Skeletal muscle tissue (tissue), 4 donors: ENCODE results near the gene ANKRD23. TPM values are rescaled to one million over a fixed set of nuclear protein-coding genes. Genes with fewer than 3 reads are reported as not detected.
A peak's percentile ranks its signal among the peaks of the same experiment; 100 is the strongest.

Experiments used
- H3K27ac ChIP-seq: one replicate; pipeline ENCODE4 v1.7.0; 2013; ENCODE audit warnings: mild to moderate bottlenecking, low read depth, low read length, inconsistent platforms
- H3K27me3 ChIP-seq, 3 donors: one replicate each; pipeline ENCODE4 v1.7.0; 2013; ENCODE audit warnings: low read length in 3 of 3; ENCODE audit not compliant: control insufficient read depth in 3 of 3, insufficient read depth in 3 of 3
- H3K36me3 ChIP-seq, 3 donors: one replicate each; pipeline ENCODE4 v1.7.0; 2013; ENCODE audit warnings: low read length in 3 of 3; ENCODE audit not compliant: control insufficient read depth in 3 of 3, insufficient read depth in 3 of 3
- H3K4me1 ChIP-seq, 3 donors: one replicate each; pipeline ENCODE4 v1.7.0; 2013; ENCODE audit warnings: low read length in 3 of 3, mild to moderate bottlenecking in 3 of 3; ENCODE audit not compliant: control insufficient read depth in 3 of 3, insufficient read depth in 3 of 3
- H3K4me3 ChIP-seq, 3 donors: one replicate each; pipeline ENCODE4 v1.7.0; 2013; ENCODE audit warnings: low read length in 3 of 3
- H3K9ac ChIP-seq, 3 donors: one replicate each; pipeline ENCODE4 v1.7.0; 2013; ENCODE audit warnings: low read length in 3 of 3, mild to moderate bottlenecking in 3 of 3, moderate library complexity in 2 of 3, low read depth in 1 of 3
- H3K9me3 ChIP-seq, 3 donors: one replicate each; pipeline ENCODE4 v1.7.0; 2013; ENCODE audit warnings: low read length in 3 of 3; ENCODE audit not compliant: control insufficient read depth in 3 of 3
- total RNA-seq: library from RNA; depleted of rRNA; stranded (reverse); fragments of >200 nt; gene quantifications from one replicate; pipeline ENCODE4 v1.2.3, GENCODE V29; 2014
- donor health status: Osteomylitis.

ANKRD23 gene
- total RNA-seq, 1 donor from 2014 or later, result 5.2 TPM

DNA sequence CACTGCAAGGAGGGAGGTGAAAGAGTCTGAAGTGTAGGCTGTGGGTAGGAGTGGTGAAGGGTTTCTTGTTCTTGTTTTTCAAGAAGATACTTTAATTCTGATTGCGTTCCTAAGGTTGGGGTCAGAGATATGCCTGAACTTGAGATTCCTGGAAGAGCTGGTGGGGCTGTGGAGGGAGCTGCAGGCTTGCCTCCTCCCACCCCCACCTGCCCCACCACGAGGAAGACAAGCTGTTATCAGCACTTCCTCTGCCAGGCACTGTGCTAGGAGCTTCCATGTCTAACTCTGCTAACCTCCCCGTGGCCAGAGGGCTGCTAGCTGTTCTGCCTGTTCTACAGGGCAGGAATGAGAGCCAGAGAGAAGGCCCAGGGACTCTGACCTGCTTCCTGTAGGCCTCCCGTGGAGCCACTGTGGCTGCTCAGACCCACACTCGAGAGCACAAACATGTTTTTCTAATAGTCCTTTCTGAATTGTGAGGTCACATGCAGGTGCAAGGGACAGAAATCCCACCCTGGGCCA lies 13.7 kb downstream of the ANKRD23 start:
- Histone ChIP-seq H3K9me3 (no peaks in the 10 kb centered on the region), H3K36me3 (peaks cover 53 to 62% (median 54%) of the 10 kb centered on the region in 3 donors)

DNA sequence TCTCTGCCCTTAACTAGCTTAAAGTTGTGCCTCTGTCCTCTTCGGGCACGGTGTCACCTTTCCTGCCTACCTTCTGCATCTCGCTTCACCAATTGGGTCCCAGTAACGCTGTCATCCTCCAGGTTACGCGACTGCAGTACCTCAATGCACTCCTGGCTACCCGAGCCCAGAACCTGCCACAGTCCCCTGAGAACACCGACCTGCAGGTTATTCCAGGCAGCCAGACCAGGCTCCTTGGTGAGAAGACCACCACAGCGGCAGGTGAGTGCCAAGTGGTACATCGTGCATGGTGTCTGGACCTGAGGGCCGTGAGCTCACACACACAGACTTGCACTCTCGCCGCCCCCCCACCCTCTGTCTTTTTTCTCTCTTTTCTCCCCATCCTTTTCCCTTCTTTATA lies 14.9 kb downstream of the ANKRD23 start:
- Histone ChIP-seq H3K9me3 (no peaks in the 10 kb centered on the region), H3K36me3 (peaks cover 55 to 65% (median 61%) of the 10 kb centered on the region in 3 donors), H3K27ac (no peak overlapping the region), H3K9ac (peak overlapping the region in 1 of 3 donors; percentile 8), H3K4me1 (peaks cover 21 to 31% (median 22%) of the 10 kb centered on the region in 3 donors), H3K4me3 (no peak overlapping the region), H3K27me3 (no peaks in the 10 kb centered on the region)

More for the DNA sequence above, 13.7 kb downstream of the ANKRD23 start:
- no peak overlapping the region for H3K27ac ChIP-seq
- H3K9ac ChIP-seq, result no peak overlapping the region
- no peaks in the 10 kb centered on the region for H3K27me3 ChIP-seq
- no peak overlapping the region for H3K4me3 ChIP-seq
- peaks cover 18 to 26% (median 21%) of the 10 kb centered on the region in 3 donors for H3K4me1 ChIP-seq

DNA sequence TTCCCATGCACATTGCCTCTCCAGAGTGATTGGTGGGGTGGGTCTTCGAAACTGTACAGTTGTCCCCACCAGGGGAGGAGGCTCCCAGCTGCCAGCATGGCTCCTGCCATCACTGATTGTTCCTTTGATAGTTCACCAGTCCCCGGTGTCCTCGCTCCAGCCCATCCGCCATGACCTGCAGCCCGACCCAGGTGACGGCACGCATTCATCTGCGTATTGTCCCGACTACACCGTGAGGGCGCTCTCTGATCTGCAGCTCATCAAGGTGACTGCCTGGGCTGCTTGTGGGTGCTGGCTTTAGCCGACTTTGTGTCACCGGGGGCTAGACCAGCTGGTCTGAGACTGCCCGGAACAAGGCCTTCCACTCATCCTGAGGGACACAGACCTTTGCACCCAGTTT lies 15.4 kb downstream of the ANKRD23 start:
- H3K36me3 ChIP-seq, result peaks cover 58 to 65% (median 61%) of the 10 kb centered on the region in 3 donors
- H3K9me3 ChIP-seq, result no peaks in the 10 kb centered on the region
- H3K27me3 ChIP-seq, result no peaks in the 10 kb centered on the region
- no peak overlapping the region for H3K4me3 ChIP-seq
- H3K4me1 ChIP-seq, result peaks cover 19 to 33% (median 20%) of the 10 kb centered on the region in 3 donors
- no peak overlapping the region for H3K27ac ChIP-seq
- peak overlapping the region in 1 of 3 donors; percentile 8 for H3K9ac ChIP-seq

DNA sequence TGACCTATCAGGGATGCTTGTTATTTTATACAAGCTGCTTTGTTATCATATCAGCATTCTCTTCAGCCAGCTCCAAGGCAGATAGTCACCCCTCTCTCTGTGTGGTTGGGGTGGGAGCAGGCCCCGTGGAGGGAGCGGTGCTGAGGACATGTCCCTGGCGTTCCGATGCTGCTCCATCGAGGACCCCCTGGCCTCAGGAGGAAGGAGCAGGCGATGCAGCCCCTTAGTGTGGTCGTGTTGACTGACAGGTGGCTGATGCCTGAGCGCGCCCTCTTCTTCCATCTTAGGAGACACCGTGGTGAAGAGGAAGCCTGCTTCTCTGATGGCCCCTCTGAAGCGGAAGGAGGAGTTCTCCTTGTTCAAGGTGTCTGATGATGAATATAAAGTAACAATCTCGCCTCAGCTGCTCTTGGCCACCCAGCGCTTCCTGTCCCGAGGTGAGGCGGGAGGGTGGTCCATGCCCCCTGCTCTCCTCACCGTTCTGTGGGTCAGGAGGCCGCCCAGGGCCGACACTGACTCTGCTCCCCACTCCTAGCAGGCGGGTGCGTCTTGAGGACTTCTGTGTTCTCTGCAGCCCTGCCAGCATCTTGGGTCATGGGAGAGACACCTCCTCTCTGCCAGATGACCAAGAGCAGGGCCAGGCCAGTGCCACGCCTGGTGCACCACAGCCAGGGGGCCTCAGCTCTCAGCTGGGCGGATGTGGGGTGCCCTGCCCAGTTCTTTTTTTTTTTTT lies 17.1 kb downstream of the ANKRD23 start:
- no peaks in the 10 kb centered on the region for H3K27me3 ChIP-seq
- H3K4me1 ChIP-seq, result peaks cover 14 to 30% (median 14%) of the 10 kb centered on the region in 3 donors
- no peaks in the 10 kb centered on the region for H3K9me3 ChIP-seq
- no peak overlapping the region for H3K27ac ChIP-seq
- no peak overlapping the region for H3K9ac ChIP-seq
- no peak overlapping the region for H3K4me3 ChIP-seq
- peaks cover 59 to 61% (median 60%) of the 10 kb centered on the region in 3 donors for H3K36me3 ChIP-seq

DNA sequence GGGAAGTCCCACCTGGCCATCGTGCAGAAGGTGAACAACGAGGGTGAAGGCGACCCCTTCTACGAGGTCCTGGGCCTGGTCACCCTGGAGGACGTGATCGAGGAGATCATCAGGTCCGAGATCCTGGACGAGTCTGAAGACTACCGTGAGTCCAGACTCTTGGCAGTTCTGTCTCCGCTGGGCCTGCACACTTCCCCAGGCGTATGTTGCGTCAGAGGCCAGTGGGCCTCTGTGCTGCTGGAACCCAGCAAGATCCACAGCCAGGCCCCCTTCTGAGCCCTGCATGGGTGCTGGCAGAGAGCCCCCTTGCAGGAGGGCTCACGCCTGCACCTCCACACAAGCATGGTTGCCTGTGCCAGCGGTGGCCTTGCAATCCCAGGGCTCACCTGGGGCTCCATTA lies 18.8 kb downstream of the ANKRD23 start:
- no peaks in the 10 kb centered on the region for H3K9me3 ChIP-seq
- peaks cover 43 to 45% (median 44%) of the 10 kb centered on the region in 3 donors for H3K36me3 ChIP-seq
- peaks cover 29 to 42% (median 30%) of the 10 kb centered on the region in 3 donors for H3K4me1 ChIP-seq
- no peaks in the 10 kb centered on the region for H3K27me3 ChIP-seq
- H3K27ac ChIP-seq, result no peak overlapping the region
- H3K4me3 ChIP-seq, result no peak overlapping the region
- no peak overlapping the region for H3K9ac ChIP-seq

DNA sequence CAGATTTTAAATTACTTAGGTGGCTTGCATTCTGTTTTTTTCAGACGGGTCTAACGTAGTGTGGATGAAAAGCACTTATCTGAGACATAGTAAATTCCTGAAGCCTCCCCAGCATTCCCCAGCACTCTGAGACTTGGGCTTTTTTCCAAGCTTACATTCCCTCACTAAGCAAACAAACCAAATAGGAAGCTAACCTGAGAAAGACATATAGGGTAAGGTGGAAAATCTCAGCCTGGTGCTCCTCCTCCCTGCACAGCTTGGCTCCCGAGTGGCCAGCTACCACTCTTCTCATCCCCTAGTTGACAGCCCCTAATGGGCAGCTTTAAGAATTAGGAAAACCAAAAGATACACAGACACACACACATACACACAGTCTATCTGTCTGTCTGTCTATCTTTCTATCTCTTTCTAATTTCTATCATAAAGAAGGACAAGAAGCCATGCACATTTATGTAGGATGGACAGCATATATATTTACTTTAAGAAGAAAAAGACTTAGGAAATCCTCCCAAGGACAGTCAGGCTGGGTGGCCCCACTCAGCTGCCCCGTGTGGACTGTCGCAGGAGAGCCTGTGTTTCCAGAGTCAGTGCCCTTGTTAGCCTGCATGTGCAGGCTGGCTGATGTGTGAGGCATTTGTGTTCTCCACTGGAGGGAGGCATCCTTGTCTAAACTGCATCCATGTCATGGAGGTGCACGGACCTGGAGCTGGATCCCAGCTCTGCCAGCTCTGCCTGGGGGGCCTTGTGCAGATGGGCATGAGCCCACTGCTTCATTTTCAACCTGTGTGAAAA lies 19.5 kb downstream of the ANKRD23 start:
- Histone ChIP-seq H3K27me3 (no peaks in the 10 kb centered on the region), H3K36me3 (peaks cover 43 to 44% (median 43%) of the 10 kb centered on the region in 3 donors), H3K9ac (peak overlapping the region in 1 of 3 donors; percentile 50), H3K4me3 (no peak overlapping the region), H3K4me1 (peaks cover 37 to 50% (median 37%) of the 10 kb centered on the region in 3 donors), H3K27ac (no peak overlapping the region), H3K9me3 (no peaks in the 10 kb centered on the region)

DNA sequence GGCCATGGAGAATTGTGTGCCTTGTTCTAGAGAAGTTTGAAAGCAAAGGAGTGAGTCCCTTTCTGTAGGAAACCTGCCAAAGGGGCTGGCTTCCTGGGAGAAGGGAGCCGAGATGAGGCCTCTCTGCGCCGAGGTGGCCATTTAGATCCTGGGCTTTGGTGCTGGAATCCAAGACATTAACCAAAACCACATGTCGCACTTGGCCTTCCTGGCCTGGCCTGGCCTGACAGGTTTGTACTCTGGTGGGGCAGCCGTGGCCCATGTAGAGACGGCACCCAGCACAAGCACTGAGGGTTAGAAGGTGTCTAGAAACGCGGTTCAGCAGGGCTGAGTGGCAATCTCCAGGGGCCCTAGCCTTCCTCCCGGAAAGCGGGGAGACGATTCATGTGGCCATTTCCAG lies 20.6 kb downstream of the ANKRD23 start:
- Histone ChIP-seq H3K9ac (peak overlapping the region in 1 of 3 donors; percentile 41), H3K4me3 (no peak overlapping the region), H3K36me3 (peaks cover 39 to 44% (median 39%) of the 10 kb centered on the region in 3 donors), H3K9me3 (no peaks in the 10 kb centered on the region), H3K27me3 (no peaks in the 10 kb centered on the region), H3K4me1 (peaks cover 48 to 60% (median 48%) of the 10 kb centered on the region in 3 donors), H3K27ac (peak overlapping the region; percentile 9)

DNA sequence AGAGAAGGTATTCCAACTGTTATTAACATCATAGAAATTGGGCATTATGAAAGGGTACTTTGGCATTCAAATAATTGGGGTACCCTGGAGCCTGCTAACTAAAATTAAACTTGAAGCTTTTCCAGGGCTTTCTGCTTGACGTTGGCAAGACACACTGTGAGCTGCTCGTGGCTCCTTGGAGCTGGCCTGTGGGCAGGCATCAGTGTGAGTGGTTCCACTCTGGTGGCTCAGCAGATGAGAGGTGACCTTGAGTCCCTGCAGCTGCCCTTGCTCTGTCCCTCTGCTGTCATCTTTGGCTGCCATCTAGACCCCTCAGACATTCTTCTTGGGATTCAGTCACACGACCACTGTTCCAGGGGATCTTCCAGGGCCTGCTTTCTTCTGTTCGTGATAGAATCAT lies 21.0 kb downstream of the ANKRD23 start:
- Histone ChIP-seq H3K4me3 (no peak overlapping the region), H3K9ac (no peak overlapping the region), H3K27ac (peak overlapping the region; percentile 9), H3K36me3 (peaks cover 35 to 40% (median 37%) of the 10 kb centered on the region in 3 donors), H3K4me1 (peaks cover 50 to 64% (median 52%) of the 10 kb centered on the region in 3 donors), H3K27me3 (no peaks in the 10 kb centered on the region), H3K9me3 (no peaks in the 10 kb centered on the region)

DNA sequence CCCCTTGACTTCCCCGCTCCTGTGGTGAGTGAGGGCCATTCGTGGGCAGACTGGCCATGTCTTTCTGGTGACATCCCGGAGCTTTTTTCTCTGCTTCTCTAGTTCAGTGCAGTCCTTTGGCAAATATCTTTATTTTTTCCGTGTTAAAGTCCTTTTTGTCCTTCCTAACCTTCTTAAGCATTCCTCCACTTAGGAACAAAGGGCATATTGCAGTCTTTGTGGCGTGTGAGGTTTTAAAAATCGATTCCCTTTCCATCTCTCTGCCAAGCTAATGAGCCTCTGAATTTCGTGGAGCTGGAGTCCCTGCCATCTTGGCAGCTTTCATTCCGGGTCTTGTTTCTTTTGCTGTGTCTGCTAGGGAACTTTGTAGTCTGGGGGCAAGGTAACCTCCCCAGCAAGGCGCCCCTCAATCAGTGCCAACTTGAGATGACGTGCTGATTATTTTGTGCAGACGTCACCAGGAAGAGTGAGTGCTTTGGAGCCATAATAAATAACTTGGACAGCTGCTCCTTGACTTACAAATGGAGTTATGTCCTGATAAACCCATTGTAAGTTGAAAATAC lies 22.6 kb downstream of the ANKRD23 start:
- peak overlapping the region in 2 of 3 donors; percentile 19 to 54 for H3K9ac ChIP-seq
- H3K36me3 ChIP-seq, result peaks cover 27 to 28% (median 27%) of the 10 kb centered on the region in 3 donors
- peaks cover 58 to 72% (median 60%) of the 10 kb centered on the region in 3 donors for H3K4me1 ChIP-seq
- no peak overlapping the region for H3K27ac ChIP-seq
- no peaks in the 10 kb centered on the region for H3K9me3 ChIP-seq
- H3K4me3 ChIP-seq, result no peak overlapping the region
- H3K27me3 ChIP-seq, result no peaks in the 10 kb centered on the region
